HG03521 (cell line): ENCODE results near the gene IL2RA.
"Not testable (repeated sequence)": the region's sequence is repeated elsewhere in the genome, so short reads cannot be mapped to it uniquely, and the experiment has no call there.

ENCODE experiments used
- ATAC-seq: cut with Tn5 transposase; IDR thresholded peaks from one replicate; pipeline ENCODE4 v1.9.1; 2021; ENCODE audit warnings: mild to moderate bottlenecking, moderate library complexity; ENCODE audit not compliant: unreplicated experiment

Gene IL2RA

DNA sequence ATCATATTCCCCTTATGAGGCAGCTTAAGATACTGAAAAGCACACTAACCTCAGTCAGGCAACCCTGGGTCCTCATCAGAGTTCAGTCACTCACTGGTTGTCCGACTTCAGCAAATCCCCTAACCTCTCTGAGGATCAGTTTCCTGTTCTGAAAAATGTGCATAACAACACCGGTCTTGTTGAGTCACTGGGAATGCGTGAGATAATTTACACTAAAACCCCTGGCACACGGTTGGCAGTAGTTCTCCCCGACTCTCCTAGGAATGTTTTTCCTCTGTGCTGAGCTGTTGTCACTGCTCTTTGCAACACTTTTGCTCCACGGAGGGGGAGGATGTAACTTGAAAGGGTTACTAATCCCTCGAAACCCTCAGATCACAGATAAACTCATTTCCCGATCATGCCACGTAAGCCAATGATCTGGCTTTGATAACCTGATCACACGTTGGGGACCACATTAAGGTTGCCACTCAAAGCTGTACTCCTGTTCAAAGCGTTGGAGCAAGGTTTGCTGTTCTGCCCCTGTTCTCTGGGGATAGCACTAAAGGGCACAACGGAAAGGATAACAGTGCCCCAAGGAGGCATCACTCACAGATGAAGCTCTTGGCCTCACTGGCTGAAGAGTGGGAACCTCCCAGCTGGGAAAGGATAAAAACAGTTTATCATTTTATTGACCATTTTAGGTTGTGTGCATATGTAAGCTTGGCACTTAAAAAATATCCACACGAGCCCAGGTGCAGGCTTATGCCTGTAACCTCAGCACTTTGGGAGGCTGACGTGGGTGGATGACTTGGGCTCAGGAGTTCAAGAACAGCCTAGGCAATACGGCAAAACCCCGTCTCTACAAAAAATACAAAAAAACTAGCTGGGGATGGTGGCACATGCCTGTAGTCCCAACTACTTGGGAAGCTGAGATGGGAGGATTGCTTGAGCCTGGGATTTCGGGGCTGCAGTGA is 21.6 kb upstream of the IL2RA start:
- no peak for ATAC-seq

DNA sequence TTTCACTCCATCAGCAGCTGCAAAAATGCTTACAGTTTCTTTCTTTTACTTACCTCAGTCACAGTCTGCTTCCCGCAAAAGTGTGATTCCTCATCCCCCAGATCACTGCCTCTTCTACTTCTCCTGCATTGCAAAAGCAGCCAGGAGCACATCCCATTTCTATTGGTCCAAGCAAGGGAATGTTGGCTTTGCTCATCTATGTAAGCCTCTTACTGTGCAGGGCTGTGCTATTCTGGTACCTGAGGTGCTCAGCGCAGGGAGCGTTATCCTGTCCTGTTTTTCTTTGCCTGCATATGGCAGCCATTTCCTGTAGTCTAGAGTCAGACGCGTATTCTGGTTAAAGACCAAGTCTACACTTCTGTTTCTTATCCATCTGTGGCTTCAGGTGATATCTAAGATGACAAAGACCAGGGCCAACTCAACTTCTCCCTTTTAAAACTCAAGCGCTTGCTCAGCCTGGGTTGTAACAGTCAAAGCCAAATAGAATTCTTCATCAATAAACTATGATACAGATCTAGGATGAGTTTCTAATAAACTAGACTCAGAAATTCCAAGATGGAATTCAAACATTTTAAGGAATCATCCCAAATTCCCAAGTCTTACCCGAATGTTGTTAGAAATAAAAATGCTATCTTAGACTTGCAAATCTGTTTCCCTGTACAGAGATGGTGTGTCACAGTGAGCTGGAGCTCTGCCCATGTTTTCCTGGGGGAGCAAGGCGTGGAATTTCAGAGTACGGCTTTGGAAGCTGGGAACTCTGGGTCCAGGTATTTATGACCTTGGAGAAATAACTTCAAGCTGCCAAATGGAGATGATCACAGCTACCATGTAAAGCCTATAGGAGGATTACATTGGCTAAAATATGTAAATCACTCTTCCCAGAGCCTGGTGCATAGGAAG is 20.6 kb upstream of the IL2RA start:
- ATAC-seq: no peak

DNA sequence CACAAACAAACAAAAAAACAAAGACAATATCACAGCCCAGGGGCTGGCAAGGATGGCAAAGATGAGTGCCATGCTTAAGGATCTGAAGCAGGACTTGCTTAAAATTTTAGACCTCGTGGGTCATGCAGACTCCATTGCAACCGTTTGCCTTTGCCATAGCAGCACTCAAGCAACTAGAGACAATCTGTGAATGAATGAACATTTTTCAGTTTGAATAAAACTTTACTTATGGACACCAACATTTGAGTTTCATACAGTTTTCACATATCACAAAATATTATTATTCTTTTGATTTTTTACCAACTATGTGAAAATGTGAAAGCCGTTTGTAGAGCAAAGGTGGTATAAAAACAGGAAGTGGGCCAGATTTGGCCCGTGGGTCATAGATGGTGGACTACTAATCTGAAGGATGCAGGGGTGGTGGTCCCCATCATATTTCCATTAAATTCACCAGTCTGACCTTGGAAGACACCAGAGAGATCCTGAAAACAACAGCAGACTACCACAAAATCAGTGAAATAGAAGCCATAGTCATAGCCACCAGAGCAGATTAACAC is 18.3 kb upstream of the IL2RA start:
- ATAC-seq: no peak

DNA sequence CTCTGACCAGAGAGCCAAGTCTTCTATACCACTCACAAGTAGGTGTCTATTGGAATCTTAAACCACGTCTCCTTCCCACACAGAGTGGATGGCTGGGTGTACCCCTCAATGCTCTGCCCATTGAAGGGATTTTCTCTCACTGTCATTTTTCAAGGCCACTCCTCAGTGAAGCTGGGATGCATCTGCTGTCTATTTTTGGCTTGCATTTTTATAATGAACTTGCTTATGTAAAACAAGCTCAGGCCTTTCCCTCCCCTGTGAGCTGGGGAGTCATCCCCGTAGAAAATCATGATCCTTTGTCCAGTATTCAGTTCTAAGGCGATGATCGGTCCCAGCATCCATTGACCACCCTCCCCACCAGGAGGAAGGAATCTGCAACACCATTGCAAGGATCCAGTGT is 16.9 kb upstream of the IL2RA start:
- no peak for ATAC-seq

DNA sequence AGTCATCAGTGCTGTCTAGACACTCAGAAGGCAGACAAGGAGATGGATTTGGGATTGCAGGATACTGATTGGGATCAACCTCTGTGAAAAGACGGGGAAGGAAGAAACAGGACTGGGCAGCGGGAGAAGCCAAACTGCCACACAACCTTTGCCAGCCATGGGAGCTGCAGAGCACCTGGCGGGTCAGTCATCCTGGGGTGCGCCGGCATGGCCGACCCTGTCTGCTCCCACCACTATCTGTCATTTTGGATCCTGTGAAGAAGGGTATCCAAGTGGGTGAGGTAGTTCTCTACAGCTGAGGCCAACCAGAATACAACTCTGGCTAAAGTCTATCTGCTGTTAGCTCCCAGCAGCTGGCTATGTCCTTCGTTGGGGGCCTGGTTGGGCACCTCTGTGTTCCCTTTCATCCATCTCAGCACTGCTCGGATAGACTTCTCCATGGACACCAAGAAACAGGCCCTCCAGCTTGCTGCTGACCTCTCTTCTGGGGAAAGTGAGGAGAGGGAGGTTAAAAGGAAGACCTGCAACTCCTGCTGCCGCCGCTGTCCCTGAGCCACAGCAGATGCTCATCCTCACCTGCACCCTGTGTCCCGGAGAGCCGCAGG is 15.0 kb upstream of the IL2RA start:
- ATAC-seq: no peak

DNA sequence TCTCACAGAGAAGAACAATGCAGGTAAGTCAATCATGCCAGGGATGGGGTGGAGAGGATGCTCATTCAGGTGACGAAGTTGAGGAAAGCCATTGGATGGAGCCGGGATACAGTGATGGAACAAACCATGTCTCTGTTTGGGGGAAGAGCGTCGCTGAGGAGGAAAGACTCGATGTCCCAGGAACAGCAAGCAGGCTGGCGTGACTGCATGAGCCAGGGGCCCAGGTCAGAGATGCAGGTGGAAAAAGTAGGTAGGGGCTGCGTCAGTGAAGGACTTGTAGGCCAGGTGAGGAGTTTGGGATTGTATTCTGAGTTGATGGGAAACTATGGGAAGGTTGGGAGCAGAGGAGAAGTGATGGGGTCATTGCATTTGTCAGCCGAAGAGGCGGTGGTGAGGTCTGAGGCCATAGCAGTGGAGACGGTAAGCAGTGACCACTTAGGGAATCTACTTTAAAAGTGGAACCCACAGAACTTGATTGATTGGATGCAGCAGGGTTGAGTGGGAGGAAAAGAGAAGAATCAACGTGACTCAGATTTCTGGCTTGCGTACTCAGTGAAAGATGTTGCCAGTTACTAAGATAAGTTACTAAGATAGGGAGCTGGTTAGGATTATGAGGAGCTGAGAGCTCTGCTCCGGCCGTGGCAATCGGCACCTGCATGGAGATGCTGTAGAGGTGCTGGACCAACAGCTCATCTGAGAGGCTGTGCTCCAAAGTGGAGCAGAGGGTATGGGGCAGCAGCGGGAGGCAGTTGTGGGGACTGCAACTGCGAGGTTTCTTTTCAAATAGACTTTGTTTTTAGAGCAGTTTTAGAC is 12.5 kb upstream of the IL2RA start:
- ATAC-seq: no peak

DNA sequence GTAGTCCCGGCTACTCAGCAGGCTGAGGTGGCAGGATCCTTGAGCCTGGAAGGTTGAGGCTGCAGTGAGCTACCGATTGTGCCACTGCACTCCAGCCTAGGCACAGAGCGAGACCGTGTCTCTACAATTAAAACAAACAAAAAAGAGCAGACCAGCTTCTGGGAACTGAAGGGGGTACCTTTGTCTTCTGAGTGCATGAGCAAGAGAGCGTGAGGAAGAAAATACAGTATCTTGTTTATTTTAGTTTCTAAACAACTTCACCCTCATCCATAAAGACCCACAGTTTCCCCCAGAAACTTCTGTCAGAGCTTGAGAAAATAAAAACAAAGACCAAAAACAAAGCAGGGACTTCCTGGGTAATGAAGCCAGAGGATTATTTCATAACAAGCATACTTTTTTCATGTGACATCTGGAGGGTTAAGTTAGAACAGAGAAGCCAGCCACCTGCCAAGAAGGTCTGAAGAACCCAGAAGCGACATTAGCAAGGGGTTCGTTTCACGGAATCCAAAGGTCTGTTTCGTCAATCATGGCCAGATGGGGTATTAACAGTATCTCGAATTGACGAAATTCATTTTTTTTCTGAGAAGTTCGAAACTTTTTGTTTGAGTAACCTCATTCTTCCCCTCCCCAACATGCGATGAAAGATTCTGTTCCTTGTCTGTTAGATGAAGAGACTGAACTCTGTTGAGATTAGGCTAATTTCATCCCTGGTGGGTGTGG is 10.2 kb upstream of the IL2RA start:
- peak; percentile 34 for ATAC-seq

DNA sequence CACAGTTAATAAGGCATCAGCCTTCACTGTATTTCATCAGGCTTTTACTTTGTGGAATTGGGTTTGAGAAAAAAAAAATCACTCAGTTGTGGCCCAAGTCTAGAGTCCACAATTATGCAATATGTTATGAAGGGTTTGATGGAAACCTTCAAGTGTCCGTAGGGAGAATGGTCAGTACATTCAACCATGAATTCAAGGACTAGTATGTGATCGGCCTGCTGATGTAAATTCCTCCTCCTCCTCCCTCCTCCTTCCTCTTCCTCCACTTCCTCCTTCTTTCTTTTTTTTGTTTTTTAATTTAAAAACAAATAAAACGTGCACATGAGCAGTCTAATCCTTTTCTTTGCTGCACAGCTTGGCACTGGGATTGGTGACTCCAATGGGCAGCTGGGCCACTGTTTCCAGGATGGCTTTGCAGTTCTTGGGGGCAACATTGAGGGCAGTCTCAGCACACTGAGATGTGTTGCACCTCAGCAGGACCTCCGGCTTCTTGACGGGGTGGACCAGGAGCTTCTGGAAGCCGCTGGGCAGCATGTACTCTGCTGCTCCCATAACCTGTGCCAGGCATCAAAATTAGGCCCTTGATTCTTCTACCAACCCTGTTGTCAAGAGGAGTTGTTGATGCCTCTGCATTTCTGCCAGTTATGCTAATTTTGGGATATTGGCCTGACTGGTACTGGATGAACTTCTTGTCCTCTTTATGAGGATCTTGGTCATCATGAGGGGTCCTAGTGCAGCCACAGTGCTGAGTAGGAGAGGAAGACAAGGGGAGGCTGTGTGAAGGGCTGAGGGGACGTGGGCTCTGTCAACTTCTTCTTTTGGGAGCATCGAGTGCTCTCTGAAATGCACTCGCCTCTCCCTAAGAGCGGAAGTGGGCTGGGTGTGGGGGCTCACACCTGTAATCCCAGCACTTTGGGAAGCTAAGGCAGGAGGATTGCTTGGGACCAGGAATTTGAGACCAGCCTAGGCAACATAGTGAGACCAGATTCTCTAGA is 9.3 kb upstream of the IL2RA start:
- ATAC-seq: no peak

DNA sequence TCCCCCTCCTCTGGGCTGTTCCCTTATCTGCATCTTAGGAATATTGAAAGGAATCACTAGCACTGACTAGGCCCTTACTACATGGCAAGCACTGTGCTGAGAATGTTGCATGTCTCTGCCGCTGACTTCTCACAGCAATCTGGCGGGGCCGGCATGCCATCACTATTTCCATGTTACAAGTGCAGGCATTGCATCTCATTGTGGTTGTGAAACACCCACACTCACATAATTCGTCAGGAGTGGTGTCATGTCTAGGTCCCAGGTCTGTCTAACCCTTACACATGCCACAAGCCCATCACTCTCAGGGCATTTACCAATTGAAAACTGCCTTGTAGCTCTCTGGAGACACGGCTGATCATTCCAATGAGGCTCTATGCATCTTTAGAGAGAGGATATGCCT is 8.5 kb upstream of the IL2RA start:
- no peak for ATAC-seq

DNA sequence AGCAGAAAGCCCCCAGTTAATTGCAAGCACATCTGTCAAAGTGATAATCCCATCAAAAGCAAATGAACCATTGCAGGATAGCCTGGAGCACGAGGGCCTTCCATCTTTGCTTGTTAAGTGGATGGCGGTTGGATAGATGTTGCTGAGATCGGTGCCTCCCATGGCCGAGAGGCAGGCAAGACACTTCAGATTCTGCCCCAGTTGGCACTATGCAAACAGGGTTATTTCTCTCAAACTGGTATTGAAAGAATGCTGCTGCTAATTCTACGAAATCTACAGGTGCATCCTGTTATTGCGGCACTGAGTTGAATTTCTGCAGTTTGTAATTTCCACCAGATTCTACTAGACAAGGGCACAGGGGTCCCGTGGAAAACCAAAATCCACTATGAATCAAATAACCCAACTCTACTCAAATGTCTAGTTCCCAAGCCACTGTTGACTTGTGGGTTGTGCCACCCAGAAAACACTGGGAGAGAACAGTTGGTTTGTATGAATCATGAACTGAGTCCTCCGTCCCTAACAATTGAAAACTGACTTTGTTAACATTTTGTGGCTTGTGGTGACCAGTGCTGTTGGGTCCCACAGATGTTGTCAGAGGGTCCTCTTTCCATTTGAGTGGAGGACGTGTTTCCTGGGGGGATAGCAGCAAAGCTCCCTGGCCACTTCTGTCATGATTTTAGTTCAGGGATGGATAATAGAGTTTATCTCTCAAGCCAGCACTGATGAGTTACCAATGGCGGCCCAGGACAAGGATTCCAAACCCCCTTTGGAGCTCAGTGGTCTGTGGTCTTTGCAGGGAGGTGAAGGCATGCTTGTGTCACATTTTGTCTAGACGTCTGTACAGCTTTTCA is 7.1 kb upstream of the IL2RA start:
- no peak for ATAC-seq

DNA sequence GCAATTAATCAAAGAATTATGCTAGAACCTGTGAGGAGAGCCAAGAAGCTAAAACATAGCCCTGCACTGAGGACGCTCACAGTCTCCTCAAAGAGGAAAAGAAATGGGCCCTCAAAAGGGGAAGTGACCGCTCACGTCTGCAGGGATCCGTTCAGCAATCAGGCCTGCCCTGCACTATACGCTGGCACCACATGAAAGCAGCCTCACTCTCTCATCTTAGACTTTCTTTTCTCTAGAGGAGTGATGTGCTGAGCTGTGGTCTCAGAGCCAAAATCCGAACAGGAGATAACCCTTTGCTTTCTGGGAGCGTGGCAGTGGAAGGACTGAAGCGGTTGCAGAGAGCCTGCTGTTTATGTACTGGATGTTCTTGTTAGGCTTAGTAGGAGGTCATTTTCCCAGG is 6.3 kb upstream of the IL2RA start:
- no peak for ATAC-seq

DNA sequence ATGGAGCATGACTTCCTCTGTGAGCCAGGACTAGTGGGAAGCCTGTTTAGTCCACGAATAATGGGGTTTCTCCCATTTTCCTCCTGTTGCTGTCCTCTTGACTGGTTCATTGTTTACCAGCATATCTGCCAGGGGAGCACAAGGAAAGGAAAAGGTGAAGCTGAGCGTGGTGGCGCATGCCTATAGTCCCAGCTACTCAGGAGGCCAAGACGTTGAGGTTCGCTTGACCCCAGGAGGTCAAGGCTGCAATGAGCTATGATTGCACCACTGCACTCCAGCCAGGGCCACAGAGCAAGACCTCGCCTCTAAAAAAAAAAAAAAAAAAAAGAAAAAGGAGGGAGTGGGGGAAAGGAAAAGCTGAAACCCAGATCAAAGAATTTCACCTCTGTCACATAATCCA is 5.8 kb upstream of the IL2RA start:
- ATAC-seq: no peak

DNA sequence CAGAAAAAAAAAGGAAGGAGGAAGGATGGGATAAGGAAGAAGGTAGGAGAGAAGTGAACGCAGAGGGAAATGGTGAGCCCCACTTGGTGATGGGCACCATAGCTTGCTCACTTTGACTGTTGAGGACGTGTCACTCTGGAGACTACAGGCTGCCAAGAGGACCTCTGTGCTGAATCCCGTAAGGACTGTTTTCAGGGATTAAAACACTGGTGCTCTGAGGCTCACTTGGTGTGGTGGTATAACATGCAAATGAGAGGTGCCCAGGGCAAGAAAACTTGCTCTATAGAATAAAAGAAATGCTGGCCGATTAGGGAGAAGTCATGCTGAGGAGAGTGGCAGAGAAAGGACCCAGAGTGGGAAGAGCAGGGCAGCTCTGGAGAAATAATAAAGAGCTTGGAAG is 5.3 kb upstream of the IL2RA start:
- ATAC-seq: no peak

DNA sequence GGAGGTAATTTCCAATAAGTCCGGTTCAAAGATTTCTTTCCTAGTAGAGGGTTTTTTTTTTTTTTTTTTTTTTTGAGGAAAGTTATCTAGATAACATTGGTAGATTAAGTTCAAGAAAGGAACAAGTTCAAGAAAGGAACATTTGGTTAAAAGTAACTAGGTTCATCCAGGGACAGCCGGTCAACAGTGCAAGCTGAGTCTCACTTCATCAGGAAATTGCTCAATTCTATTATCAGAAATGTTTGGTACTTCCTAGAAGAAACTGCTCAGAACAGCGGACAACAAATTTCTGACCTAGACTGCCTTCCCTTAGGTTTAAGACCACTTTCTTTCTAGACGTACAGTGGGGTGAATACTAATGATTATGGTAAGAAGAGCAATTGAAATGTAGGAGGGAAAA is 3.7 kb upstream of the IL2RA start:
- no peak for ATAC-seq

DNA sequence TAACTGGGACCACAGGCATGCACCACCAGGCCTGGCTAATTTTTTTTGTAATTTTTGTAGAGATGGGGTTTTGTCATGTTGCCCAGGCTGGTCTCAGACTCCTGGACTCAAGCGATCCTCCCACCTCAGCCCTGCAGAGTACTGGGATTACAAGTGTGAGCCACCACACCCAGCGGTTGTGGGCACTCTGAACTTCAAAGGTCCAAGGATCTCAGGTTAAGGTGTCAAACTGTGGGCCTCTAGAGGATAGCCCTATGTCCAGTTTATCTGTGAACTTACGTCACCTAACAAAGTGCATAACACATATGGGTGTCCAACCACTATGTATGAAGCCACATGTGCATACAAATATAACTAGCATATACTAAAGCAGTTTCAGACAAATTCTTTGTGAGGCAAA is 3.2 kb upstream of the IL2RA start:
- ATAC-seq: no peak

DNA sequence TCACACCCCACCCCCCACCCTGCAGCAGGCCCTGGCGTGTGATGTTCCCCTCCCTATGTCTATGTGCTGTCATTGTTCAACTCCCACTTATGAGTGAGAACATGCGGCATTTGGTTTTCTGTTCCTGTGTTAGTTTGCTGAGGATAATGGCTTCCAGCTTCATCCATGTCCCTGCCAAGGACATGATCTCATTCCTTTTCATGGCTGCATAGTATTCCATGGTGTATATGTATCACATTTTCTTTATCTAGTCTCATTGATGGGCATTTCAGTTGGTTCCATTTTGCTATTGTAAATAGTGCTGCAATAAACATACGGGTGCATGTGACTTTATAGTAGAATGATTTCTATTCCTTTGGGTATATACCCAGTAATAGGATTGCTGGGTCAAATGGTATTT is 2.6 kb upstream of the IL2RA start:
- ATAC-seq: not testable (repeated sequence)

DNA sequence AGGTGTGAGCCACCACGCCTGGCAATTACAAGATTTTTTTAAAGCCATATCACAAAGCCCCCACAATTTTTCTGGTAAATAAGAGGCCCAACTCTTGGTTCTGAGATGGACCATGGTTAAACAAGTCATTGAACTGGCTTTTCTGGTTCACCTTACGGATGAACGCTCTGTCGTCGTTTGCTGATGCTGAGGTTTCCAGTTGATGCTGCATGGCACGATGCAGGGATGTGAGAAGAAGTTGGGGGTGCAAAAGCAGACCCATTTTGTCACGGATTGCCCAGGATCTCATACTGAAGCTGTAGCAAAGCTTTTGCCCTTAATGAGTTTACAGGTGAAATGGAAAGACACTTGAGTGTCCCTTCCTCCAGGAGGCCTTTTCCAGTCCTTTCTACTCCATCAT is 2.0 kb upstream of the IL2RA start:
- no peak for ATAC-seq

DNA sequence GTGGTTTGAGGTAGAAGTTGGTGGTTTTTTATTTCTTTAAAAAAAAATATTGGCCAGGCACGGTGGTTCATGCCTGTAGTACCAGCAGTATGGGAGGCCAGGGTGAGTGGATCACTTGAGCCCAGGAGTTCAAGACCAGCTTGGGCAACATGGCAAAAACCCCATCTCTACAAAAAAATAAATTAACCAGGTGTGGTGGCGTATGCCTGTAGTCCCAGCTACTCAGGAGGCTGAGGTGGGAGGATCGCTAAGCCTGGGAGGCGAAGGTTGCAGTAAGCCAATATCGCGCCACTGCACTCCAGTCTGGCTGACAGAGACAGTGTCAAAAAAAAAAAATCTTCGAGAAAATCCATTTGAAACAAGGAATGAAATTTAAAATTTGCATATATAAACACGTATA is 1.1 kb downstream of the IL2RA start:
- ATAC-seq: no peak
